ENCODE data around the gene GRIP2. TPM values are rescaled to one million over a fixed set of nuclear protein-coding genes. Genes with fewer than 3 reads are reported as not detected.

Gene GRIP2
- total RNA-seq, 1 experiment from 2014 or later = 4.5 TPM

- POLR2A ChIA-PET = no interaction called here
- intact Hi-C loops (cut with micrococcal nuclease; ENCODE audit: unreplicated experiment) = no loop called here
Observed at GRCh38 chr3:14476583-14477265, 63.4 kb downstream of the GRIP2 start.

DNA sequence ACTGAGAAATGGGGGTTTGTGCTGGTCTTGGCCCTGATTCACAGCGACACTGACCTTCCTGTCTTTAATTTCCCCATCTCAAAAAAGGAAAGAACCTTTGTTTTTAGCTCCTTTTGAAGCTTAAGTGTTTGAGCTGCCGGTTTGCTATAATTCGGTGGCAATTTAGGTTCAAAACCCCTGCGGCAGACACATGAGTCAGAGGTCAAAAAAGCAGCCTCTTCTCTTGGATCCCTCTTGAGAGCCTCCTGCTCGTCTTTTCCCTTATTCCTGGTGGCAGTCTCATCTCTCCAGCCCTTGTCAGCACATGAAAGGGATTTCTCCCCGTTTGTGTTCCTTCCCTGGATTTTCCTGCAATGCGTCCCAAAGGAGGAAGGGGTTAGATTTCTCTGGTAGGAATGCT is 64.5 kb downstream of the GRIP2 start:
- H3K36me3 Mint-ChIP-seq (ENCODE audit: insufficient read depth, unreplicated experiment) = peaks cover 56% of the 10 kb centered on the region
- no peaks in the 10 kb centered on the region for H3K9me3 ChIP-seq
- no peaks in the 10 kb centered on the region for H3K27me3 Mint-ChIP-seq (ENCODE audit: insufficient read depth, unreplicated experiment)
- no peaks in the 10 kb centered on the region for H3K9me3 Mint-ChIP-seq (ENCODE audit: unreplicated experiment)
- peaks cover 18% of the 10 kb centered on the region for H3K4me1 ChIP-seq
- H3K4me3 Mint-ChIP-seq (ENCODE audit: unreplicated experiment) = no peak overlapping the region
- DNase-seq = no peak
- H3K4me1 Mint-ChIP-seq (ENCODE audit: low read depth, unreplicated experiment) = no peaks in the 10 kb centered on the region
- POLR2A ChIA-PET = no interaction called here
- intact Hi-C loops (cut with micrococcal nuclease; ENCODE audit: unreplicated experiment) = no loop called here
- no TSS peak for BruUV-seq (replicated peaks)
- CTCF ChIA-PET = no interaction called here
- H3K27me3 ChIP-seq (replicated peaks; ENCODE audit: control insufficient read depth, insufficient read depth, low read length) = no peaks in the 10 kb centered on the region
- H3K4me3 ChIP-seq (ENCODE audit: low read depth, low read length) = no peak overlapping the region
- no peak for TF ChIP-seq CTCF (IDR thresholded peaks at IDR 0.05; ENCODE audit: insufficient read depth in 1 of 2, low read depth in 1 of 2, low read length in 1 of 2, severe bottlenecking in 1 of 2, unreplicated experiment in 1 of 2)
- no peak overlapping the region for H3K27ac Mint-ChIP-seq (ENCODE audit: unreplicated experiment)
- peaks cover 5% of the 10 kb centered on the region for H3K36me3 ChIP-seq (ENCODE audit: control insufficient read depth, insufficient read depth, low read length)

More at GRCh38 chr3:14476583-14477265, 63.4 kb downstream of the GRIP2 start:
- Histone ChIP-seq H3K9me3 (no peaks in the 10 kb centered on the region), H3K27me3 (replicated peaks; ENCODE audit: control insufficient read depth, insufficient read depth, low read length) (no peaks in the 10 kb centered on the region), H3K36me3 (ENCODE audit: control insufficient read depth, insufficient read depth, low read length) (peaks cover 5% of the 10 kb centered on the region), H3K4me3 (ENCODE audit: low read depth, low read length) (no peak overlapping the region), H3K4me1 (peaks cover 21% of the 10 kb centered on the region)
- CTCF ChIA-PET = no interaction called here
- Mint-ChIP-seq H3K27ac (ENCODE audit: unreplicated experiment) (no peak overlapping the region), H3K27me3 (ENCODE audit: insufficient read depth, unreplicated experiment) (no peaks in the 10 kb centered on the region), H3K9me3 (ENCODE audit: unreplicated experiment) (no peaks in the 10 kb centered on the region), H3K4me3 (ENCODE audit: unreplicated experiment) (no peak overlapping the region), H3K4me1 (ENCODE audit: low read depth, unreplicated experiment) (no peaks in the 10 kb centered on the region), H3K36me3 (ENCODE audit: insufficient read depth, unreplicated experiment) (peaks cover 62% of the 10 kb centered on the region)
- TF ChIP-seq CTCF (IDR thresholded peaks at IDR 0.05; ENCODE audit: insufficient read depth in 1 of 2, low read depth in 1 of 2, low read length in 1 of 2, severe bottlenecking in 1 of 2, unreplicated experiment in 1 of 2) = no peak
- BruUV-seq (replicated peaks) = no TSS peak
- DNase-seq = no peak

DNA sequence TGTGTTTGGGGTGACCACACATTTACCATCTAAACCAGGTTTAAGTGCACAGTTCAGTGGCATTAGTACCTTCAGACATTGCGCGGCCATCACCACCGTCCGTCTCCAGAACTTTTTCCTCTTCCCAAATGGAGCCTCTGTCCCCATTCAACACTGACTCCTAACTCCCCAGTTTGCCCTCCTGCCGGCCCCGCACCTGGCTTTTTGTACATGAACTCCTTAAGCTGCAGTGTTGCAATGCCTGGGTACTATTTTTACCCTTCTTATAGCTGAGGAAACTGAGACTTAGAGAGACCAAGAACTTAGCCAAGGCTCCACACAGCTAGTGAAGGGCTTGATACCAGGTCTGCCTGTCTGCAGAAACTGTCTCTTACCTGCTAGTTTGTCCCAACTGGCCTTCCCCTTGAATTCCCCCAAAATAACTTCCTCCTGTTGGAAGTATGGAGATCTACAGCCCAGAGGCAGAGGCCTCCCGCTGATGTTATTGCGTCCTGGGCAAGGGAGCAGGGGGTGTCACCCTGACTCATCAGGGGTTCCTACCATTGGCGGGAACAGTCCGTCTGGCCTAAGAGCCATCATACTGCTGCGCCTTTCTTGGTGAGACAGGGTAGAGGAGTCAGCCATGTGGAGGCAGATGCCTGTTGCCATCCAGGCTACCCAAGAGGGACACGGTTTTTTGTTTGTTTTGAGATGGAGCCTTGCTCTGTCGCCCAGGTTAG is 65.6 kb downstream of the GRIP2 start:
- ChIA-PET POLR2A (no interaction called here), CTCF (no interaction called here)
- Histone ChIP-seq H3K9me3 (no peaks in the 10 kb centered on the region), H3K36me3 (ENCODE audit: control insufficient read depth, insufficient read depth, low read length) (peaks cover 3% of the 10 kb centered on the region), H3K4me1 (peaks cover 9% of the 10 kb centered on the region; the same call in 1 of the 2 replicates), H3K27me3 (replicated peaks; ENCODE audit: control insufficient read depth, insufficient read depth, low read length) (no peaks in the 10 kb centered on the region), H3K4me3 (ENCODE audit: low read depth, low read length) (no peak overlapping the region)
- peaks cover 54% of the 10 kb centered on the region for H3K36me3 Mint-ChIP-seq (ENCODE audit: insufficient read depth, unreplicated experiment)
- H3K9me3 Mint-ChIP-seq (ENCODE audit: unreplicated experiment) = no peaks in the 10 kb centered on the region
- no TSS peak for BruUV-seq (replicated peaks)
- intact Hi-C loops (cut with micrococcal nuclease; ENCODE audit: unreplicated experiment) = no loop called here
- DNase-seq = no peak
- H3K27me3 Mint-ChIP-seq (ENCODE audit: insufficient read depth, unreplicated experiment) = no peaks in the 10 kb centered on the region
- no peaks in the 10 kb centered on the region for H3K4me1 Mint-ChIP-seq (ENCODE audit: low read depth, unreplicated experiment)
- no peak overlapping the region for H3K4me3 Mint-ChIP-seq (ENCODE audit: unreplicated experiment)
- no peak for TF ChIP-seq CTCF (IDR thresholded peaks at IDR 0.05; ENCODE audit: insufficient read depth in 1 of 2, low read depth in 1 of 2, low read length in 1 of 2, severe bottlenecking in 1 of 2, unreplicated experiment in 1 of 2)
- no peak overlapping the region for H3K27ac Mint-ChIP-seq (ENCODE audit: unreplicated experiment)
